ENCODE measurements around the gene PDCD11.

PDCD11 gene

GRCh38 chr10:103445366-103445765, 48.9 kb downstream of the PDCD11 start:
- H3K4me3 ChIP-seq (ENCODE audit: low read depth, low read length) = no peak overlapping the region
- DNase-seq (ENCODE audit: low read depth) = no peak
- TF ChIP-seq CTCF (IDR thresholded peaks at IDR 0.05; ENCODE audit: control insufficient read depth, extremely low read depth, insufficient read depth) = no peak

GRCh38 chr10:103445767-103446567, 49.5 kb downstream of the PDCD11 start:
- no peak for TF ChIP-seq CTCF (IDR thresholded peaks at IDR 0.05; ENCODE audit: control insufficient read depth, extremely low read depth, insufficient read depth)
- no peak overlapping the region for H3K4me3 ChIP-seq (ENCODE audit: low read depth, low read length)
- no peak for DNase-seq (ENCODE audit: low read depth)

- no peak overlapping the region for H3K4me3 ChIP-seq (ENCODE audit: low read depth, low read length)
- no peak for DNase-seq (ENCODE audit: low read depth)
- no peak for TF ChIP-seq CTCF (IDR thresholded peaks at IDR 0.05; ENCODE audit: control insufficient read depth, extremely low read depth, insufficient read depth)
Observed at GRCh38 chr10:103447187-103447586, 50.8 kb downstream of the PDCD11 start.

GRCh38 chr10:103448746-103449145, 52.3 kb downstream of the PDCD11 start:
- DNase-seq (ENCODE audit: low read depth) = no peak
- no peak for TF ChIP-seq CTCF (IDR thresholded peaks at IDR 0.05; ENCODE audit: control insufficient read depth, extremely low read depth, insufficient read depth)
- H3K4me3 ChIP-seq (ENCODE audit: low read depth, low read length) = no peak overlapping the region

GRCh38 chr10:103449208-103450144, 53.0 kb downstream of the PDCD11 start:
- H3K4me3 ChIP-seq (ENCODE audit: low read depth, low read length) = no peak overlapping the region
- DNase-seq (ENCODE audit: low read depth) = no peak
- no peak for TF ChIP-seq CTCF (IDR thresholded peaks at IDR 0.05; ENCODE audit: control insufficient read depth, extremely low read depth, insufficient read depth)

GRCh38 chr10:103450201-103450695, 53.8 kb downstream of the PDCD11 start:
- DNase-seq (ENCODE audit: low read depth) = no peak
- no peak for TF ChIP-seq CTCF (IDR thresholded peaks at IDR 0.05; ENCODE audit: control insufficient read depth, extremely low read depth, insufficient read depth)
- H3K4me3 ChIP-seq (ENCODE audit: low read depth, low read length) = no peak overlapping the region
